ENCODE results near the gene KIRREL1. TPM values are rescaled to one million over a fixed set of nuclear protein-coding genes. Genes with fewer than 3 reads are reported as not detected.

Gene KIRREL1
- total RNA-seq, 1 experiment from 2014 or later: 42.4 TPM

DNA sequence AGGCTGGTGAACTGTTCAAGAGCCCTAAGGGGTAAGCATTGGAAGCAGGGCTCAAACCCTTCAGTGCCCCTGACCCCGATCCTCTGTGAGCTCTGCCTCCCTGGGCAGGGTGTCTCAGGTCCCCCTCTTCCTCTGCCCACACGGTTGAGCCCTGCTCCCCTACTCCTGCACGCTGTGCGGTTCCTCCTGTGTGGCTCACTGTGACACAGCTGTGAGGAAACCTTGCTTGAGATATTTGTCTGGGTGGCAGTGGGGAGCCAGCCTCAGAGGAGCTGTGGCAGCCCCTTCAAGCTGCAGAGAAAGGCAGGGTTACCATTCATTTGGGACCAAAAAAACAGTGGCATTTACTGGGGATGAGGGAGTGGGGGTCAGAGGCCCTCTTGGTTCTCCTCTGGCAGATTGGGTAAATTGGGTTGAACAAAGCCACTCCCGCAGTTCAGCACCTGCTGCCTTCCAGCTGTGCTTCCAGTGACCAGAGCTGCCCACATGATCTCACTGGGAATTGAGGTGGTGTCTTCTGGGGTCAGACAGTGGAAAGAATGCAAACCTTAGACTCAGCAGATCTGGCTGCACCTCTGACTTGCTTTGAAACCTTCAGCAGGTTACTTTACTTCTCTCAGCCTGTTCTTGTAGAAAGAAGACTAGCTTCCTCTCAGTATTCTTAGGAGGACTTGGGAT lies 126.7 kb downstream of the KIRREL1 start:
- CTCF ChIA-PET: interaction anchor here (1.0 to 13.6 kb wide), 18 partner anchors 10 to 376 kb away, joined by 3 to 820 read pairs (median 14); partner anchors contain the start of gene KIRREL1
- H3K27ac Mint-ChIP-seq: no peak overlapping the region
- no peaks in the 10 kb centered on the region for H3K36me3 Mint-ChIP-seq
- peaks cover 9% of the 10 kb centered on the region for H3K27me3 Mint-ChIP-seq (ENCODE audit: low read depth)
- POLR2A ChIA-PET: interaction anchor here (0.7 to 1.2 kb wide), 2 partner anchors 23 to 142 kb away, joined by 3 to 4 read pairs; no protein-coding TSS in a partner anchor
- no peak for ATAC-seq
- TF ChIP-seq KAT7 (CRISPR knock-in tag; IDR thresholded peaks at IDR 0.05; ENCODE audit: borderline replicate concordance): no peak
- no peak for TF ChIP-seq RELA (CRISPR knock-in tag; IDR thresholded peaks at IDR 0.05; ENCODE audit: borderline replicate concordance)
- TF ChIP-seq, protein P1, sequence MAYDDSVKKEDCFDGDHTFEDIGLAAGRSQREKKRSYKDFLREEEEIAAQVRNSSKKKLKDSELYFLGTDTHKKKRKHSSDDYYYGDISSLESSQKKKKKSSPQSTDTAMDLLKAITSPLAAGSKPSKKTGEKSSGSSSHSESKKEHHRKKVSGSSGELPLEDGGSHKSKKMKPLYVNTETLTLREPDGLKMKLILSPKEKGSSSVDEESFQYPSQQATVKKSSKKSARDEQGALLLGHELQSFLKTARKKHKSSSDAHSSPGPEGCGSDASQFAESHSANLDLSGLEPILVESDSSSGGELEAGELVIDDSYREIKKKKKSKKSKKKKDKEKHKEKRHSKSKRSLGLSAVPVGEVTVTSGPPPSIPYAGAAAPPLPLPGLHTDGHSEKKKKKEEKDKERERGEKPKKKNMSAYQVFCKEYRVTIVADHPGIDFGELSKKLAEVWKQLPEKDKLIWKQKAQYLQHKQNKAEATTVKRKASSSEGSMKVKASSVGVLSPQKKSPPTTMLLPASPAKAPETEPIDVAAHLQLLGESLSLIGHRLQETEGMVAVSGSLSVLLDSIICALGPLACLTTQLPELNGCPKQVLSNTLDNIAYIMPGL (CRISPR knock-in tag; IDR thresholded peaks at IDR 0.05): no peak
- no peak for TF ChIP-seq NFE2L1 (CRISPR knock-in tag; IDR thresholded peaks at IDR 0.05)
- no peak for TF ChIP-seq ZNF232 (CRISPR knock-in tag; IDR thresholded peaks at IDR 0.05)
- no peak for TF ChIP-seq TP53 (CRISPR knock-in tag; IDR thresholded peaks at IDR 0.05)
- TF ChIP-seq, protein P2, sequence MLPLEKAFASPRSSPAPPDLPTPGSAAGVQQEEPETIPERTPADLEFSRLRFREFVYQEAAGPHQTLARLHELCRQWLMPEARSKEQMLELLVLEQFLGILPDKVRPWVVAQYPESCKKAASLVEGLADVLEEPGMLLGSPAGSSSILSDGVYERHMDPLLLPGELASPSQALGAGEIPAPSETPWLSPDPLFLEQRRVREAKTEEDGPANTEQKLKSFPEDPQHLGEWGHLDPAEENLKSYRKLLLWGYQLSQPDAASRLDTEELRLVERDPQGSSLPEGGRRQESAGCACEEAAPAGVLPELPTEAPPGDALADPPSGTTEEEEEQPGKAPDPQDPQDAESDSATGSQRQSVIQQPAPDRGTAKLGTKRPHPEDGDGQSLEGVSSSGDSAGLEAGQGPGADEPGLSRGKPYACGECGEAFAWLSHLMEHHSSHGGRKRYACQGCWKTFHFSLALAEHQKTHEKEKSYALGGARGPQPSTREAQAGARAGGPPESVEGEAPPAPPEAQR (CRISPR knock-in tag; IDR thresholded peaks at IDR 0.05): no peak
- no peak for TF ChIP-seq CTCF (IDR thresholded peaks at IDR 0.05)
- no peak for TF ChIP-seq CDX4 (CRISPR knock-in tag; IDR thresholded peaks at IDR 0.05; ENCODE audit: borderline replicate concordance)
- no peak for TF ChIP-seq SOX15 (CRISPR knock-in tag; IDR thresholded peaks at IDR 0.05)
- TF ChIP-seq, protein P3, sequence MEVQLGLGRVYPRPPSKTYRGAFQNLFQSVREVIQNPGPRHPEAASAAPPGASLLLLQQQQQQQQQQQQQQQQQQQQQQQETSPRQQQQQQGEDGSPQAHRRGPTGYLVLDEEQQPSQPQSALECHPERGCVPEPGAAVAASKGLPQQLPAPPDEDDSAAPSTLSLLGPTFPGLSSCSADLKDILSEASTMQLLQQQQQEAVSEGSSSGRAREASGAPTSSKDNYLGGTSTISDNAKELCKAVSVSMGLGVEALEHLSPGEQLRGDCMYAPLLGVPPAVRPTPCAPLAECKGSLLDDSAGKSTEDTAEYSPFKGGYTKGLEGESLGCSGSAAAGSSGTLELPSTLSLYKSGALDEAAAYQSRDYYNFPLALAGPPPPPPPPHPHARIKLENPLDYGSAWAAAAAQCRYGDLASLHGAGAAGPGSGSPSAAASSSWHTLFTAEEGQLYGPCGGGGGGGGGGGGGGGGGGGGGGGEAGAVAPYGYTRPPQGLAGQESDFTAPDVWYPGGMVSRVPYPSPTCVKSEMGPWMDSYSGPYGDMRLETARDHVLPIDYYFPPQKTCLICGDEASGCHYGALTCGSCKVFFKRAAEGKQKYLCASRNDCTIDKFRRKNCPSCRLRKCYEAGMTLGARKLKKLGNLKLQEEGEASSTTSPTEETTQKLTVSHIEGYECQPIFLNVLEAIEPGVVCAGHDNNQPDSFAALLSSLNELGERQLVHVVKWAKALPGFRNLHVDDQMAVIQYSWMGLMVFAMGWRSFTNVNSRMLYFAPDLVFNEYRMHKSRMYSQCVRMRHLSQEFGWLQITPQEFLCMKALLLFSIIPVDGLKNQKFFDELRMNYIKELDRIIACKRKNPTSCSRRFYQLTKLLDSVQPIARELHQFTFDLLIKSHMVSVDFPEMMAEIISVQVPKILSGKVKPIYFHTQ (CRISPR knock-in tag; IDR thresholded peaks at IDR 0.05): no peak
- no peak for TF ChIP-seq FOXP1 (CRISPR knock-in tag; IDR thresholded peaks at IDR 0.05; ENCODE audit: borderline replicate concordance)
- no peak for TF ChIP-seq NR3C1 (CRISPR knock-in tag; conservative IDR thresholded peaks at IDR 0.05; ENCODE audit: low read depth)
- TF ChIP-seq ZNF416 (CRISPR knock-in tag; IDR thresholded peaks at IDR 0.05): no peak
- TF ChIP-seq EMX1 (CRISPR knock-in tag; IDR thresholded peaks at IDR 0.05): no peak
- TF ChIP-seq FOXJ3 (CRISPR knock-in tag; IDR thresholded peaks at IDR 0.05; ENCODE audit: borderline replicate concordance): no peak
- TF ChIP-seq ZMAT4 (CRISPR knock-in tag; IDR thresholded peaks at IDR 0.05): no peak
- no peak for DNase-seq (ENCODE audit: low spot score)
- peaks cover 70% of the 10 kb centered on the region for H3K4me1 Mint-ChIP-seq
- H3K9me3 Mint-ChIP-seq: no peaks in the 10 kb centered on the region
- H3K4me3 Mint-ChIP-seq: no peak overlapping the region

All from WTC11 (cell line).